ENCODE results near the gene APOC4.
"Not testable (repeated sequence)": the region's sequence is repeated elsewhere in the genome, so short reads cannot be mapped to it uniquely, and the experiment has no call there.

APOC4 gene

GRCh38 chr19:44905437-44906160 lies 36.4 kb upstream of the APOC4 start, which contains the start of gene APOE:
TSS of gene APOE (plus strand) at chr19:44905796. CDS start at chr19:44906625, 829 bp downstream.
- CTCF ChIA-PET, result interaction anchor here (0.7 to 1.4 kb wide), 4 partner anchors 15 to 49 kb away, joined by 3 to 4 read pairs (median 4); partner anchors contain the start of genes CLPTM1 and TOMM40
- POLR2A ChIA-PET, result interaction anchor here (0.9 to 1.9 kb wide), 4 partner anchors 9 to 49 kb away, joined by 3 to 12 read pairs (median 4); partner anchors contain the start of genes APOC1, CLPTM1 and TOMM40
- TF ChIP-seq FOXK2 (IDR thresholded peaks at IDR 0.05) (no peak), ARNT (IDR thresholded peaks at IDR 0.05) (no peak), HDGF (IDR thresholded peaks at IDR 0.05; ENCODE audit: borderline replicate concordance) (no peak), TARDBP (IDR thresholded peaks at IDR 0.05) (no peak), PKNOX1 (IDR thresholded peaks at IDR 0.05) (no peak), NFRKB (IDR thresholded peaks at IDR 0.05) (no peak), L3MBTL2 (conservative IDR thresholded peaks at IDR 0.05) (no peak), BHLHE40 (IDR thresholded peaks at IDR 0.05; ENCODE audit: borderline replicate concordance) (no peak), LEF1 (IDR thresholded peaks at IDR 0.05; ENCODE audit: borderline replicate concordance) (no peak), FOXM1 (IDR thresholded peaks at IDR 0.05; ENCODE audit: borderline replicate concordance) (no peak), SP1 (IDR thresholded peaks at IDR 0.05) (no peak), ELF4 (IDR thresholded peaks at IDR 0.05) (no peak), FOXA1 (IDR thresholded peaks at IDR 0.05) (no peak), CTBP1 (IDR thresholded peaks at IDR 0.05; ENCODE audit: borderline replicate concordance) (no peak), SUZ12 (IDR thresholded peaks at IDR 0.05) (no peak), ZNF384 (IDR thresholded peaks at IDR 0.05) (no peak)
- DNase-seq (ENCODE audit: extremely low spot score), result no peak

GRCh38 chr19:44907613-44908012 lies 34.4 kb upstream of the APOC4 start:
- ChIA-PET POLR2A (interaction anchor here (0.7 kb wide), 1 partner anchor 47 kb away, joined by 3 read pairs; the partner anchor contains the start of gene CLPTM1), CTCF (no interaction called here)
- TF ChIP-seq ARNT (IDR thresholded peaks at IDR 0.05) (no peak), PKNOX1 (IDR thresholded peaks at IDR 0.05) (no peak), BHLHE40 (IDR thresholded peaks at IDR 0.05; ENCODE audit: borderline replicate concordance) (no peak), NFRKB (IDR thresholded peaks at IDR 0.05) (no peak), LEF1 (IDR thresholded peaks at IDR 0.05; ENCODE audit: borderline replicate concordance) (no peak), SP1 (IDR thresholded peaks at IDR 0.05) (no peak), TARDBP (IDR thresholded peaks at IDR 0.05) (no peak), CTBP1 (IDR thresholded peaks at IDR 0.05; ENCODE audit: borderline replicate concordance) (no peak), ELF4 (IDR thresholded peaks at IDR 0.05) (no peak), FOXK2 (IDR thresholded peaks at IDR 0.05) (no peak), HDGF (IDR thresholded peaks at IDR 0.05; ENCODE audit: borderline replicate concordance) (no peak), SUZ12 (IDR thresholded peaks at IDR 0.05) (no peak)
- no peak for DNase-seq (ENCODE audit: extremely low spot score)

- TF ChIP-seq FOXM1 (IDR thresholded peaks at IDR 0.05; ENCODE audit: borderline replicate concordance), result no peak
- TF ChIP-seq ELF4 (IDR thresholded peaks at IDR 0.05), result no peak
- no peak for TF ChIP-seq ARNT (IDR thresholded peaks at IDR 0.05)
- TF ChIP-seq ZNF384 (IDR thresholded peaks at IDR 0.05), result no peak
- TF ChIP-seq SUZ12 (IDR thresholded peaks at IDR 0.05), result no peak
- TF ChIP-seq BHLHE40 (IDR thresholded peaks at IDR 0.05; ENCODE audit: borderline replicate concordance), result no peak
- no peak for DNase-seq (ENCODE audit: extremely low spot score)
- ChIA-PET CTCF (no interaction called here), POLR2A (interaction anchor here (0.6 to 1.6 kb wide), 3 partner anchors 18 to 47 kb away, joined by 3 read pairs; partner anchors contain the start of gene CLPTM1)
Observed at GRCh38 chr19:44908074-44908835, 33.8 kb upstream of the APOC4 start.

GRCh38 chr19:44908836-44909261 lies 33.2 kb upstream of the APOC4 start:
- DNase-seq (ENCODE audit: extremely low spot score), result no peak
- ChIA-PET CTCF (no interaction called here), POLR2A (interaction anchor here (0.6 to 1.6 kb wide), 2 partner anchors 19 to 41 kb away, joined by 3 read pairs; no protein-coding TSS in a partner anchor)
- TF ChIP-seq LEF1 (IDR thresholded peaks at IDR 0.05; ENCODE audit: borderline replicate concordance) (no peak), L3MBTL2 (conservative IDR thresholded peaks at IDR 0.05) (no peak), SP1 (IDR thresholded peaks at IDR 0.05) (no peak), ELF4 (IDR thresholded peaks at IDR 0.05) (no peak)

- CTCF ChIA-PET, result no interaction called here
- DNase-seq (ENCODE audit: extremely low spot score), result no peak
- no peak for TF ChIP-seq ELF4 (IDR thresholded peaks at IDR 0.05)
- TF ChIP-seq SP1 (IDR thresholded peaks at IDR 0.05), result no peak
- TF ChIP-seq L3MBTL2 (conservative IDR thresholded peaks at IDR 0.05), result no peak
- no peak for TF ChIP-seq FOXA1 (IDR thresholded peaks at IDR 0.05)
- TF ChIP-seq SUZ12 (IDR thresholded peaks at IDR 0.05), result no peak
- no peak for TF ChIP-seq ZNF384 (IDR thresholded peaks at IDR 0.05)
- POLR2A ChIA-PET, result interaction anchor here (1.0 to 2.9 kb wide), 3 partner anchors 40 to 48 kb away, joined by 3 to 17 read pairs (median 3); partner anchors contain the start of gene CLPTM1
Observed at GRCh38 chr19:44909775-44910174, 32.3 kb upstream of the APOC4 start.

- CTCF ChIA-PET, result not testable (repeated sequence)
Observed at GRCh38 chr19:44911896-44912295, 30.1 kb upstream of the APOC4 start.

More at GRCh38 chr19:44911896-44912295, 30.1 kb upstream of the APOC4 start:
- DNase-seq (ENCODE audit: extremely low spot score), result not testable (repeated sequence)
- POLR2A ChIA-PET, result interaction anchor here (1.0 to 2.9 kb wide), 3 partner anchors 11 to 43 kb away, joined by 3 to 17 read pairs (median 4); partner anchors contain the start of genes APOC2 and CLPTM1

Measured in HEK293T (cell line).